ENCODE data around the gene BDNF.

BDNF gene

GRCh38 chr11:27681664-27682063 is 18.6 kb downstream of the BDNF start:
- H3K4me1 ChIP-seq (ENCODE audit: low read length) = no peaks in the 10 kb centered on the region
- no peaks in the 10 kb centered on the region for H3K36me3 ChIP-seq (replicated peaks; ENCODE audit: low read depth, low read length)
- TF ChIP-seq CTCF (IDR thresholded peaks at IDR 0.05; ENCODE audit: low read depth, low read length) (no peak), EZH2phosphoT487 (IDR thresholded peaks at IDR 0.05; ENCODE audit: low read depth) (no peak)
- H4K20me1 ChIP-seq (ENCODE audit: insufficient read depth, low read length) = no peaks in the 10 kb centered on the region
- no peak overlapping the region for H3K4me2 ChIP-seq (ENCODE audit: low read length)
- H3K27ac ChIP-seq (ENCODE audit: low read length) = no peak overlapping the region
- no peak overlapping the region for H2AFZ ChIP-seq (ENCODE audit: low read depth, low read length)
- H3K27me3 ChIP-seq (ENCODE audit: low read depth, low read length) = no peaks in the 10 kb centered on the region
- no peaks in the 10 kb centered on the region for H3K79me2 ChIP-seq (ENCODE audit: low read length)
- no peaks in the 10 kb centered on the region for H3K9me3 ChIP-seq (ENCODE audit: insufficient read depth, low read length)
- no peak overlapping the region for H3K4me3 ChIP-seq (ENCODE audit: low read length)
- no peak overlapping the region for H3K9ac ChIP-seq (ENCODE audit: low read length)

DNA sequence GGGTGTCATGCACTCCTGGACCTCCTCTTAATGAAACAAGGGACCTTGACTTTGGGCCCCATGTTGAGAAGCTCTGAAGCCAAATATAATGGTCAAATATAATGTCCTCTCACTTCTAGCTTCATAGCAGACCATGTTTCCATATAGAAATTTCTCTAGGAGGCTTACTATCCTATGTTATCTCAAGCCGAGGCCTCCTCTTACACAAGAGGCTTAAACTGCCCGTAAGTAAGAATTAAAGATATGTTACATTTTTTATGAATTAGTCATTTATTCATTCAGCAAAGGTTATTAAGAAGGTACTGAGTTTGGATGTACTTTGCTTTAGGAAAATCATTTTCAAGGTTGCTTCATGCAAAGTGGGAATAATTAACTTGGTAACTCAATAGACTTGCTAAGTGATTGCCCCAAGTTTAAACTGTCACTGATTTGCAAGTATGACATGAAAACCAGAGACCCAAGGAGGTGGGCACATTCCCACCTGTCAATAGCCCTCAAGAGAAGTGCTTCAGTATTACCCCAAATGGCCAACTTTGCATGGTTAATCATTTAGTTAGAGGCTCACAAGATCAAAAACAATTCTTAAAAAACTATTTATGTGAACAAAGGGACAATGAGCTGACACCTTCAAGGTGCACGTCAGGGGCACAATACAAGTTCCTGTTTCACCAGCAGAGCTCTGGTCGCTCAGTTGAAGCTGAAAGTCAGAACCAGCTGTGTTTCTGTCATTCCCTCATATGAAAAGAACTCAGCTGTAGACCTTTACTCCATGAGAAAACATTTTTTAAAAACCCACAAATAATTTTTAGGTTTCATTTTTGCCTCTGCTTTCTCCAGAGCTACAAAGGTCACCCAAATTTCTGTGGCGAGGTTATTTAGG is 20.9 kb downstream of the BDNF start:
- Histone ChIP-seq H4K20me1 (ENCODE audit: insufficient read depth, low read length) (no peaks in the 10 kb centered on the region), H2AFZ (ENCODE audit: low read depth, low read length) (no peak overlapping the region), H3K4me3 (ENCODE audit: low read length) (no peak overlapping the region), H3K27ac (ENCODE audit: low read length) (no peak overlapping the region), H3K9ac (ENCODE audit: low read length) (no peak overlapping the region), H3K27me3 (ENCODE audit: low read depth, low read length) (no peaks in the 10 kb centered on the region), H3K79me2 (ENCODE audit: low read length) (no peaks in the 10 kb centered on the region), H3K9me3 (ENCODE audit: insufficient read depth, low read length) (no peaks in the 10 kb centered on the region), H3K36me3 (replicated peaks; ENCODE audit: low read depth, low read length) (no peaks in the 10 kb centered on the region), H3K4me1 (ENCODE audit: low read length) (no peaks in the 10 kb centered on the region), H3K4me2 (ENCODE audit: low read length) (no peak overlapping the region)
- TF ChIP-seq CTCF (IDR thresholded peaks at IDR 0.05; ENCODE audit: low read depth, low read length) = no peak
- TF ChIP-seq EZH2phosphoT487 (IDR thresholded peaks at IDR 0.05; ENCODE audit: low read depth) = no peak

DNA sequence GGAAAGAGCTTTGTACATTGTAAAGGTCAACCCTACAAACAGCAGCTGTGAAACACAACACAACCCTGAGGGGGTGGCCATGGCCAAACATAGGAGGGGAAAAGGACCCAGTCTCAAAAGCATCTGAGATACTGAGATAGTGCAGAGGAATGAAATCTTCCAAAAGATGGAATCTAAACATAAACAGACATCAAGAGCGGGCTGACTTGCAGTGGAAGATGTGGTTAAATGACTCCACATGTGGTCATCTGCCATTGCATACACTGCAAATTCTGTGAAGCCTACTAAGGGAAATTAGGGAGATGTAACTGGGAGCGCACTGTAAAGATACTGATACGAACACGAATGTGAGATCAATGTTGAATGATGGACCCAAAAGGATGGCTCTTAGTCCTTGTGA is 22.0 kb downstream of the BDNF start:
- H3K9ac ChIP-seq (ENCODE audit: low read length) = no peak overlapping the region
- no peaks in the 10 kb centered on the region for H3K79me2 ChIP-seq (ENCODE audit: low read length)
- H3K4me1 ChIP-seq (ENCODE audit: low read length) = no peaks in the 10 kb centered on the region
- no peaks in the 10 kb centered on the region for H3K27me3 ChIP-seq (ENCODE audit: low read depth, low read length)
- H2AFZ ChIP-seq (ENCODE audit: low read depth, low read length) = no peak overlapping the region
- TF ChIP-seq EZH2phosphoT487 (IDR thresholded peaks at IDR 0.05; ENCODE audit: low read depth) (no peak), CTCF (IDR thresholded peaks at IDR 0.05; ENCODE audit: low read depth, low read length) (no peak)
- H4K20me1 ChIP-seq (ENCODE audit: insufficient read depth, low read length) = no peaks in the 10 kb centered on the region
- no peak overlapping the region for H3K4me3 ChIP-seq (ENCODE audit: low read length)
- no peak overlapping the region for H3K4me2 ChIP-seq (ENCODE audit: low read length)
- no peaks in the 10 kb centered on the region for H3K36me3 ChIP-seq (replicated peaks; ENCODE audit: low read depth, low read length)
- no peaks in the 10 kb centered on the region for H3K9me3 ChIP-seq (ENCODE audit: insufficient read depth, low read length)
- H3K27ac ChIP-seq (ENCODE audit: low read length) = no peak overlapping the region

GRCh38 chr11:27677108-27677507 is 23.1 kb downstream of the BDNF start:
- TF ChIP-seq EZH2phosphoT487 (IDR thresholded peaks at IDR 0.05; ENCODE audit: low read depth) = no peak
- no peak for TF ChIP-seq CTCF (IDR thresholded peaks at IDR 0.05; ENCODE audit: low read depth, low read length)
- H4K20me1 ChIP-seq (ENCODE audit: insufficient read depth, low read length) = no peaks in the 10 kb centered on the region
- no peaks in the 10 kb centered on the region for H3K79me2 ChIP-seq (ENCODE audit: low read length)

More at GRCh38 chr11:27677108-27677507, 23.1 kb downstream of the BDNF start:
- Histone ChIP-seq H3K4me3 (ENCODE audit: low read length) (no peak overlapping the region), H3K4me1 (ENCODE audit: low read length) (no peaks in the 10 kb centered on the region), H3K4me2 (ENCODE audit: low read length) (no peak overlapping the region), H3K9ac (ENCODE audit: low read length) (no peak overlapping the region), H3K27ac (ENCODE audit: low read length) (no peak overlapping the region), H3K9me3 (ENCODE audit: insufficient read depth, low read length) (no peaks in the 10 kb centered on the region), H3K36me3 (replicated peaks; ENCODE audit: low read depth, low read length) (no peaks in the 10 kb centered on the region), H3K27me3 (ENCODE audit: low read depth, low read length) (no peaks in the 10 kb centered on the region), H2AFZ (ENCODE audit: low read depth, low read length) (no peak overlapping the region)
